ENCODE data around the gene CENPO.
"Not testable (repeated sequence)": the region's sequence is repeated elsewhere in the genome, so short reads cannot be mapped to it uniquely, and the experiment has no call there.

The CENPO gene

GRCh38 chr2:24788816-24789215 is 4.4 kb upstream of the CENPO start:
- no peak for DNase-seq (ENCODE audit: low spot score)

GRCh38 chr2:24791452-24791851 is 1.8 kb upstream of the CENPO start:
- no peak for DNase-seq (ENCODE audit: low spot score)

- DNase-seq (ENCODE audit: low spot score): no peak
These were observed 717 bp upstream of the CENPO start for GRCh38 chr2:24792542-24792873.

GRCh38 chr2:24793761-24794435 is 673 bp downstream of the CENPO start:
- DNase-seq (ENCODE audit: low spot score): no peak

- no peak for DNase-seq (ENCODE audit: low spot score)
These were observed 4.4 kb downstream of the CENPO start for GRCh38 chr2:24797644-24798043.

GRCh38 chr2:24800487-24800886 is 7.3 kb downstream of the CENPO start:
- DNase-seq (ENCODE audit: low spot score): not testable (repeated sequence)

GRCh38 chr2:24805811-24806660 is 12.8 kb downstream of the CENPO start:
- DNase-seq (ENCODE audit: low spot score): not testable (repeated sequence)

- no peak for DNase-seq (ENCODE audit: low spot score)
These were observed 13.4 kb downstream of the CENPO start for GRCh38 chr2:24806661-24807036.

GRCh38 chr2:24809316-24810007 is 16.2 kb downstream of the CENPO start:
- no peak for DNase-seq (ENCODE audit: low spot score)

GRCh38 chr2:24813691-24814137 is 20.5 kb downstream of the CENPO start:
- DNase-seq (ENCODE audit: low spot score): no peak

- no peak for DNase-seq (ENCODE audit: low spot score)
These were observed 21.3 kb downstream of the CENPO start for GRCh38 chr2:24814516-24814915.

- no peak for DNase-seq (ENCODE audit: low spot score)
These were observed 21.9 kb downstream of the CENPO start for GRCh38 chr2:24815171-24815570.

GRCh38 chr2:24816404-24816803 is 23.2 kb downstream of the CENPO start:
- no peak for DNase-seq (ENCODE audit: low spot score)

GRCh38 chr2:24816884-24817283 is 23.7 kb downstream of the CENPO start:
- no peak for DNase-seq (ENCODE audit: low spot score)

- DNase-seq (ENCODE audit: low spot score): no peak
These were observed 25.5 kb downstream of the CENPO start for GRCh38 chr2:24818721-24819167.

GRCh38 chr2:24819442-24820174 is 26.4 kb downstream of the CENPO start:
- DNase-seq (ENCODE audit: low spot score): no peak

- no peak for DNase-seq (ENCODE audit: low spot score)
These were observed 26.9 kb downstream of the CENPO start for GRCh38 chr2:24820175-24820513.

GRCh38 chr2:24820598-24821432 is 27.6 kb downstream of the CENPO start:
- DNase-seq (ENCODE audit: low spot score): no peak

- no peak for DNase-seq (ENCODE audit: low spot score)
These were observed 28.2 kb downstream of the CENPO start for GRCh38 chr2:24821433-24821891.

GRCh38 chr2:24822049-24822706 is 29.0 kb downstream of the CENPO start:
- no peak for DNase-seq (ENCODE audit: low spot score)
